DMS53 (cell line): ENCODE results near the gene DDX20.

ENCODE experiments used
- DNase-seq: peaks from one replicate; lab custom pipeline; 2025; lab: John Stamatoyannopoulos, UW

Gene DDX20

GRCh38 chr1:111747947-111748346 is 7.8 kb upstream of the DDX20 start:
- DNase-seq: no peak

- DNase-seq: no peak
These were observed 6.1 kb upstream of the DDX20 start for GRCh38 chr1:111749628-111750027.

- DNase-seq: no peak
These were observed 4.8 kb upstream of the DDX20 start for GRCh38 chr1:111750856-111751255.

GRCh38 chr1:111751906-111752575 is 3.7 kb upstream of the DDX20 start:
- DNase-seq: no peak

- peak; percentile 77 for DNase-seq
These were observed 744 bp upstream of the DDX20 start for GRCh38 chr1:111754984-111755330.

GRCh38 chr1:111756124-111756513 is 418 bp downstream of the DDX20 start:
- DNase-seq: no peak

GRCh38 chr1:111758373-111758772 is 2.7 kb downstream of the DDX20 start:
- DNase-seq: peak; percentile 24

- no peak for DNase-seq
These were observed 6.0 kb downstream of the DDX20 start for GRCh38 chr1:111761717-111762116.

GRCh38 chr1:111762332-111762731 is 6.6 kb downstream of the DDX20 start:
- DNase-seq: no peak

- DNase-seq: peak; percentile 88
These were observed 12.3 kb downstream of the DDX20 start for GRCh38 chr1:111768023-111768422.

GRCh38 chr1:111768625-111769024 is 12.9 kb downstream of the DDX20 start:
- DNase-seq: peak; percentile 57

GRCh38 chr1:111769517-111770146 is 13.9 kb downstream of the DDX20 start:
- DNase-seq: peak; percentile 83

GRCh38 chr1:111770916-111771315 is 15.2 kb downstream of the DDX20 start:
- DNase-seq: no peak

GRCh38 chr1:111775966-111776365 is 20.3 kb downstream of the DDX20 start:
- no peak for DNase-seq

- DNase-seq: no peak
These were observed 20.7 kb downstream of the DDX20 start for GRCh38 chr1:111776391-111776790.

GRCh38 chr1:111776861-111777260 is 21.2 kb downstream of the DDX20 start:
- DNase-seq: no peak

- no peak for DNase-seq
These were observed 21.6 kb downstream of the DDX20 start for GRCh38 chr1:111777301-111777700.

- no peak for DNase-seq
These were observed 22.4 kb downstream of the DDX20 start for GRCh38 chr1:111778066-111778465.

GRCh38 chr1:111778541-111779051 is 22.9 kb downstream of the DDX20 start:
- DNase-seq: no peak

GRCh38 chr1:111779546-111779945 is 23.8 kb downstream of the DDX20 start:
- DNase-seq: no peak

GRCh38 chr1:111784273-111784901 is 28.7 kb downstream of the DDX20 start:
- DNase-seq: no peak

- no peak for DNase-seq
These were observed 31.0 kb downstream of the DDX20 start for GRCh38 chr1:111786669-111787207.

- DNase-seq: no peak
These were observed 33.4 kb downstream of the DDX20 start for GRCh38 chr1:111789142-111789541.
